Neuron (in vitro differentiated cells): ENCODE results near the gene SIGLEC1.

Source experiments
- H2AFZ ChIP-seq: one replicate; pipeline ENCODE4 v1.6.1; 2013; ENCODE audit warnings: low read depth, mild to moderate bottlenecking, inconsistent platforms, low read length, moderate library complexity
- H3K27me3 ChIP-seq: one replicate; pipeline ENCODE4 v1.6.1; 2013; ENCODE audit warnings: low read length; ENCODE audit not compliant: insufficient read depth
- H3K36me3 ChIP-seq: one replicate; pipeline ENCODE4 v1.6.1; 2013; ENCODE audit warnings: low read length; ENCODE audit not compliant: insufficient read depth
- H3K4me1 ChIP-seq: one replicate; pipeline ENCODE4 v1.6.1; 2013; ENCODE audit warnings: low read length; ENCODE audit not compliant: insufficient read depth
- H3K4me3 ChIP-seq: 2 replicates; pipeline ENCODE4 v1.5.1; 2013; ENCODE audit warnings: mild to moderate bottlenecking, low read length, moderate library complexity
- H3K9me3 ChIP-seq: one replicate; pipeline ENCODE4 v1.6.1; 2013; ENCODE audit warnings: low read length

Gene SIGLEC1

DNA sequence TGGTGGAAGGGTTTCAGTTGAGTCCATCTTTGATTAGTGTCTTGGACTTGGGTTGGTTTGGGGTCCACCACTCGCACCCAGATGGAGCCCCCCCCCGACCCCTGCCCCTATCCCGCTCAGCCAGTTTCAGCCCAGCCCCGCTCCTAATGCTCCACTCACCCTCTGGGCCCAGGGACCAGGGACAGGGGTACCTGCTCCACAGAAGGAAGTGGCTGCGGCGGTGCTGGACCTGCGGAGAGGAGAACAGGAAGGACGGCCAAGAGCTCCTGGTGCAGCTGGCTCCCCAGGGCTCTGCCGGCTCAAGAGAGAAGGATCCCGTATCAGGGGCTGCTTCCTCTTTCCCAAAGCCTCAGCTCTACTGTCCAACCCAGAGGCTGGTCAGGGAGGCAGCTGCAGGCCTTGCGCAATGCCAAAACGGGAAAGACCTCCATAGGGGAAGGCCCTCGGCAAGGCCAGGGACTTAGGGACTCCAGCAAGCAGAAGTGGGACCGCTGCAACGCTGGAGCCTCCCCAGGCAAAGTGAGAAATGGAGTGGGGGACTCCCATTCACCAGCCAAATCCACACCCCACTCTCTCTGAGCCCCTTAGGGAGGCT lies at the start of gene SIGLEC1:
Gene SIGLEC1 (minus strand): TSS at position 322 of the 595 bp plus-strand sequence. CDS start 5,472 bp downstream, outside the sequence.
- no peak within 1 kb of the TSS for H2AFZ ChIP-seq
- no peaks in the 10 kb centered on the region for H3K4me1 ChIP-seq
- no peak within 1 kb of the TSS for H3K4me3 ChIP-seq
- no peaks in the 10 kb centered on the region for H3K36me3 ChIP-seq
- no peaks in the 10 kb centered on the region for H3K27me3 ChIP-seq
- no peaks in the 10 kb centered on the region for H3K9me3 ChIP-seq

DNA sequence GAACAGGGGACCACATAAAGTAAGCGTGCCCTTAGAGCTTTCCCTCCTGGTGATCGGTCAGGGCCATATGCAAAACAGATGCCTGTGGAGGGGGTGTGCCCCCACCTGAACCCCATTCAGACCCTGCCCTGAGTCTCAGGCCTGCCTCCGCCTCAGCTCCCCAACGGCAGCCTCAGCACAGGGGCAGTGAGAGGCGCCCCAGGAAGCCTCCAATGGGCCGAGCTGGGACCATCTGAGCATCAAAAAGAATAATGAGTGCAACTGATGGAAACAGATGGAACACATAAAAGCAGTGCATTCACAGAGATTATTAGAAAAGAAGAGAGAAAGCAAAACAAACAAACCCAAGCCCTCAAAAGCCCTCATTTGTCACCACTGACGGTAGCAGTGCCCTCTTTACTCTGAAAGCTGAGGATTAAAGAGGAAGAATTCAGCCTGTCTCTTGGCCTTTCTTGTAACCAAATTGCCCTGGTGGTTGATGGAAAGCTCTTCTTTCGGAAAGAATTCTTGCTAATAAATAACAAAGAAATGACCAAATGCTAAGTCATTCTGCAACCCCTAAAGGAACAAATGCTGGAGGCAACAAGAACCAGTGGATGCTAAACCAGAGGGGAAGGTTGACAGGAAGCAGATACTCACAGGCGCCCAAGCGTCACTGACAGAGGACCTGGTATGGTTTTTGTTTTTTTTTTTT lies 48.4 kb upstream of the SIGLEC1 start:
- Histone ChIP-seq H3K9me3 (no peaks in the 10 kb centered on the region), H3K4me3 (no peak overlapping the region), H3K36me3 (peaks cover 16% of the 10 kb centered on the region), H3K27me3 (no peaks in the 10 kb centered on the region), H2AFZ (no peak overlapping the region), H3K4me1 (peaks cover 12% of the 10 kb centered on the region)

DNA sequence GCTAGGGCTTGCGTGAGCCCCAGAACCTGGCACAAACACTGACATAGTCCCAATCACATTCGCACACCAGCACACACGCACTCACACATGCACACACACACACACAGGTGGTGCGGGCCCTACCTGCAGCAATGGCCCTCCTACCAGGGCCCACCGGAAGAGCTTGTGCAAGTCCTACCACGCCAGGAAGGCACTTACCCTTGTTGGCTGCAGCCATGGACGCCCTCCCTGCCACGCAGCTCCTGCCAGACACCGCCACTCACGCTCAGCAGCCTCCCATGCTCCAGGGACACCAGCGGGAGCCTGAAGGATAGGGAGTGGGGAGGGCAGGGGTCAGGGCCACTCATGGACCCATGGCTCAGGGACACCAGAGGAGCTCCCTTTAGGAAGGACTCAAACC lies 47.5 kb upstream of the SIGLEC1 start:
- Histone ChIP-seq H3K4me3 (no peak overlapping the region), H3K36me3 (peaks cover 23% of the 10 kb centered on the region), H3K4me1 (peaks cover 8% of the 10 kb centered on the region), H3K27me3 (no peaks in the 10 kb centered on the region), H3K9me3 (no peaks in the 10 kb centered on the region), H2AFZ (no peak overlapping the region)

DNA sequence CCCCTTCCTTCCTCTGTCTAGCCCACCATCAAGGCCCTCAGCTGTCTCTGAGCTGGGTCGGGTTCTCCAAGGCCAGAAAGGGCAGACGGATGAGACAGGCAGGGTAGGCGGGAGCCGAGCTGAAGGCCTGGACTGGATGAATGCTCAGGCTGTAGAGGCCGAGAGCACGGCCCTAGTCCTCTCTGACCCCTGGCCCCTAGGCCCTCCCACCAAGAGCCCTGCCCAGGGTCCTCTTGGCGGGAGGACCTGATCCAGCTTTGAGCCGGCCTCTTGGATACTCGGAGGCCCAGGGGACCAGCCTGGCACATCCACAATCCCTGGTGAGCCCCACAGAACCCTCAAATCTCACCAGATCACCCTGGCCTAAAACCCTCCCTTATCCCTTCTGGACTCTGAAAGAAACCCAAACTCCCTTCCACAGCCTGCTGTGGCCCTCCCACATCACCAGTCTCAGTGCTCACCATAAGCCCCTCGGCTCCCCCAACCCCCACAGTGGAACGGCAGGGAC lies 47.0 kb upstream of the SIGLEC1 start:
- Histone ChIP-seq H3K4me3 (no peak overlapping the region), H2AFZ (no peak overlapping the region), H3K36me3 (peaks cover 26% of the 10 kb centered on the region), H3K27me3 (no peaks in the 10 kb centered on the region), H3K4me1 (peaks cover 8% of the 10 kb centered on the region), H3K9me3 (no peaks in the 10 kb centered on the region)

DNA sequence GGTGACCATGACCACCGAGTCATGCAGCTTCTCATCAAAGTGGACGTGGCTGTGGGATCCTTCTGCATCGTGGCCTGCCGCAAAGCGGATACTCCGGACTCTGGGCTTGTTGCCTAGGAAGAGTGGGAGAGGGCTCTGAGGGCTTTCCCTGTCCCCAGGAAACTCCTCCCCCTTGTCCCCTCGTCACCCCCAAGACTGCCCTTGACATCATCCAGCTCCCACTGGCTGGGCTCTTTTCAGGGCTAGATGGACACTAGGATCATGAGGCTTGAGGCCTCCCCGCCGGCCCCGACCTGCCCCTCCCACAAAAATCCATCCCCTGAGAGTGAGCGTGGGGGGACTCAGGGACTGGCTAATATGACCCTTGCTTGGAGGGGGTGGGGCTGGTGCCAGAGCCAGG lies 46.2 kb upstream of the SIGLEC1 start:
- no peak overlapping the region for H3K4me3 ChIP-seq
- H3K27me3 ChIP-seq = no peaks in the 10 kb centered on the region
- peaks cover 28% of the 10 kb centered on the region for H3K36me3 ChIP-seq
- H2AFZ ChIP-seq = no peak overlapping the region
- H3K9me3 ChIP-seq = no peaks in the 10 kb centered on the region
- peaks cover 8% of the 10 kb centered on the region for H3K4me1 ChIP-seq

DNA sequence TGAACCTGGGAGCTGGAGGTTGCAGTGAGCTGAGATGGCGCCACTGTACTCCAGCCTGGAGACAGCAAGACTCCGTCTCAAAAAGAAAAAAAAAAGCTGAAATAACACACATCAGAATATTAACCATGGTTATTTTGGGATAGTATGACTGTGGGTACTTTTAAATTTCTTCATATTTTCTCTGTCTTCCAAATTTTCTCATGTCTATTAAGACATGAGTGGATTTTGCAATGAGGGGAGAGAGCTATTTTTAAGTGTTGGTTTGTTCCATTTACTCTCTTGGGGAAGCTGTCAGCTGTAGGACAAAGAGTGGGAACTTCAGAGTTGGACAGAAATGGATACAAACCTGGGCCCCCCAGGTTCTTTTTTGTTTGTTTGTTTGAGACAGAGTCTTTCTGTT lies 44.9 kb upstream of the SIGLEC1 start:
- no peak overlapping the region for H2AFZ ChIP-seq
- peaks cover 28% of the 10 kb centered on the region for H3K36me3 ChIP-seq
- H3K4me3 ChIP-seq = no peak overlapping the region
- peaks cover 8% of the 10 kb centered on the region for H3K4me1 ChIP-seq
- no peaks in the 10 kb centered on the region for H3K9me3 ChIP-seq
- H3K27me3 ChIP-seq = no peaks in the 10 kb centered on the region

DNA sequence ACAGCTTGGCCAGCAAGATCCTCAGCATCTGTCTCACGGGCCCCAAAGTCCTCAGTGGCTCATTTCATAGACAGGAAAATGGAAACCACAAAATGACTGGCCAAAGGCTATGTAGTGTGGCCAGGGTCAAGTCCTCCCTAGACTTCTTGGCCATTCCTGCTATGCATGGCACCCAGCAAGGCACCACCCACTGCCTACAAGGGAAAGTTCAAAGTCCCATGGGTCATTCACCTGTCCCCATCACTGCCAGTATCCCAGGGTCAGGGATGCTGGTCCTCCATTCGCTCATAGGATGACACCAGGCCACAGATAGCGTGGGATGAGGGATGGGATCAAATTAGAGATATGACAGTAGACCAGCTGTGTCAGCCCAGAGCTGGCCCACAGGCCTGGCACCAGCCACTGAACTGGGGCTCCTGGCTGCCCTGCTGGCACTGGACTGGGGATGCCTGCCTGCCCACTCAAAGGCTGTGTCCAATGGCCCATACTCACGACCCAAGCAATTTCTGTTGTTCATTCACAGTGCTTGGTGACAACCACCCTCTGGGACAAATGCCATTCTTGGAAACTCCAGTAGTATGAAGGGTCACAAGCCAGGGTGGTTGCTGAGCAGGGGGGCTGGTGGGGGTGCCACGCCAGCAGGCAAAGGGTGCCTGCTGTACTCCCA lies 43.5 kb upstream of the SIGLEC1 start:
- no peaks in the 10 kb centered on the region for H3K27me3 ChIP-seq
- H3K4me3 ChIP-seq = no peak overlapping the region
- no peak overlapping the region for H2AFZ ChIP-seq
- H3K36me3 ChIP-seq = peaks cover 31% of the 10 kb centered on the region
- H3K4me1 ChIP-seq = peaks cover 6% of the 10 kb centered on the region
- peaks cover 7% of the 10 kb centered on the region for H3K9me3 ChIP-seq

DNA sequence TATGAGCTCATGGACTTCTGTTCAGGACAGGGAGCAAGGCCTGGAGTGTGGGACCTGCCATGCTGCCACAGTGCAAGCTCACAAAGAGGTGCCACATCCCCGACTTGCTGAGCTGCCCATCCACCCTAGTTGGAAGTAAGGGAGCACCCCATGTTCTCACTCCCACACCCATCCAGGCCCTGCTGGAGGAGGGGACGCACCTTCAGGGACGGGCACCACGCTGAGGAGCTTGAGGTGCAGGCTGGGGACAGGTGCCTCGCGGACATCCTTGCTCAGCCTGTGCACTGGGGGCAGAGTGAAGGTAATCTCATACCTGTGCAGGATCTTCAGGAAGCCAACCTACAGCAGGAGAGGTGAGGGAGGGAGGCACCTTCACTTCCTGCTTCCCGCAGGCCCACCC lies 42.9 kb upstream of the SIGLEC1 start:
- H3K4me3 ChIP-seq = no peak overlapping the region
- H3K36me3 ChIP-seq = peaks cover 34% of the 10 kb centered on the region
- H3K9me3 ChIP-seq = peaks cover 7% of the 10 kb centered on the region
- H3K4me1 ChIP-seq = no peaks in the 10 kb centered on the region
- H3K27me3 ChIP-seq = no peaks in the 10 kb centered on the region
- no peak overlapping the region for H2AFZ ChIP-seq

DNA sequence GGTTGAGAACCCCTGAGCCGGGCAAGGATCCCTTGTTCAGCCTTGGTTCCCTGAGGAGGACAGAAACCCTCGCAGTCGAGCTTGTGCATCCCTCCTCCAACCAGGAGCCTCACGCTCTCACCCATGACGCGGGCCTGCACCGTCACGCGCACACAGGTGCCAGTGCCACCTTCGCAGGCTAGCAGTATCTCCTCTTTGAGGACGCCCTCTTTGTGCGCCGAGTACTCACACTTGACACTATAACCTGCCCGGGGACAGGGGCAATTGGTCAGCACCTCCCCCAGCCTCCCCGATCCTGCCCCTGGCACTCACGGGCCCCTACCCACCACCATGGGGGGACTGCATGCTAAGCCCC lies 41.9 kb upstream of the SIGLEC1 start:
- Histone ChIP-seq H3K36me3 (peaks cover 34% of the 10 kb centered on the region), H3K27me3 (no peaks in the 10 kb centered on the region), H3K4me1 (no peaks in the 10 kb centered on the region), H3K9me3 (peaks cover 9% of the 10 kb centered on the region), H2AFZ (no peak overlapping the region), H3K4me3 (no peak overlapping the region)

DNA sequence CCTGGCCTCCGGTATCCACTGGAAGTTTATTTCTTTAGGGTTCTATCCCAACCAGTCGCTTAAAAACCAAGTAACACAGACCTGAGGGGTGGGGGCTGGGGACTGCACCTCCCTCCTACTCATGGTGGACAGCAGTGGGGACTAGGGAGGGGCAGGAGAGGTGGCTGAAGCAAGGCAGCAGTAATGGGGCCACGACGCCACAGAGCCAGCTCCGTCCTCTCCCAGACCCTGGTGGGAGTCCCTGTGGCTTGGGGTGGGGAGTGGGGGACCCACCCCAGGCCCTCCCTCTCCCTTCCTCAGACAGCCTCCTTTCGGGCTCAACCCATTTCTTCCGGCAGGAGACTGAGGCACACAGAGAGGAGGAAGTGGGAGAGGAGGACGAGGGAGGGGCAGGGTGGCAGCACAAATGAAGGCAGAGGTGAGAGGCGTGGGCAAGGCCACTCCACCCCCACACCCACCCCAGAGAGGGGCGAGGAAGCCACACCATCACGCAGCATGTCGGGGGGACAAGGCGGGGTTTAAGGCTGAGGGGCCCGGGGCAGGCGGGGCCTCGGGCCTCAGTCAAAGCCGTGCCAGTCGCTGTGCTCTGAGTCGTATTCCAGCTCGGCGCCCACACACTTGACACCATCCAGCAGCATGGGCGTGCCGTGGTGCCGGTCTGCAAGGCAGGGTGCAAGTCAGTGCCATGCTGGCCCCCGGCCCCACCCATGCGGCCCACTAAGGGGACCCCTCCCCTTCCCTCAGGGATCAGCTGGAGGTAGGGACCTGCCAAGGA lies 41.3 kb upstream of the SIGLEC1 start:
- H3K9me3 ChIP-seq = peaks cover 9% of the 10 kb centered on the region
- no peaks in the 10 kb centered on the region for H3K4me1 ChIP-seq
- no peaks in the 10 kb centered on the region for H3K27me3 ChIP-seq
- peaks cover 30% of the 10 kb centered on the region for H3K36me3 ChIP-seq
- H3K4me3 ChIP-seq = no peak overlapping the region
- H2AFZ ChIP-seq = no peak overlapping the region

DNA sequence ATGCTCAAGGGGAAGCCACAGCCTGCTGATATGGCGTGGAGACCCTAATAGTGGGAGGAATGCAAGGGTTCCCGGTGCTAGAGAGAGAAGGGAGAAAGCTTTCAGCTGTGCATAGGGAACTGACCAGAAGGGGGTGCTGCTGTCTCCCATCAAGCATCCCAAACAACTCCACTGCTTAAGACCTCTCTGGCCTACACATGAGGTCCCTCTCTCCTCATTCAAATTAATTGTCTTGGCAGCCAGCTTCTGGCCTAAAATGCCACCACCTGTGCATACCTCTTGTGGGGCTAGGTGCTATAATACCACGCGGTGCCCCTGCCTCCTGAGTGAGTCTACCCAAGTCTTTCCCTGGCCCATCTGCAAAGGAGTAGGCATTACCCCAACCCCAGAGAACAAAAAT lies 40.7 kb upstream of the SIGLEC1 start:
- H3K27me3 ChIP-seq = no peaks in the 10 kb centered on the region
- H2AFZ ChIP-seq = no peak overlapping the region
- H3K36me3 ChIP-seq = peaks cover 24% of the 10 kb centered on the region
- no peak overlapping the region for H3K4me3 ChIP-seq
- no peaks in the 10 kb centered on the region for H3K4me1 ChIP-seq
- peaks cover 9% of the 10 kb centered on the region for H3K9me3 ChIP-seq

DNA sequence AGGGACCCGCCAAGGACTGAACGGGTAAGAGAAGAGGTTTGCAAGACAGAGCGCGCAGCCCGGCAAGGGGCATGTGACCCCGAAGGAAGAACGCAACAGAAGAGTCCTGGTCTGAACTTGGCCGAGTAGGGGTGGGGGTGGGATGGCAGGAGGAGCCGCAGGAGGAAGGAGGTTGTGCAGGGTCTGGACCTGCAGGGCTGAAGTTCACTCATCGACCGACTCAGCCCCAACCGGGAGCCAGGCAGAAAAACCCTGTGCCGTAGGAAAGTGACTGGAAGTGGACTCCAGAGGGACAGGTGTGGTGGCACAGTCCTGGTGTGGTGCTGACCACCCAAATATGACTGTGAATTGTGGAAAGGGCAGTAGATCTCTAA lies 40.0 kb upstream of the SIGLEC1 start:
- no peak overlapping the region for H3K4me3 ChIP-seq

More for the DNA sequence above, 40.0 kb upstream of the SIGLEC1 start:
- Histone ChIP-seq H2AFZ (no peak overlapping the region), H3K27me3 (no peaks in the 10 kb centered on the region), H3K4me1 (no peaks in the 10 kb centered on the region), H3K36me3 (peaks cover 21% of the 10 kb centered on the region), H3K9me3 (peaks cover 9% of the 10 kb centered on the region)
